ENCODE results near the gene BNIP1. TPM values are rescaled to one million over a fixed set of nuclear protein-coding genes. Genes with fewer than 3 reads are reported as not detected.

Gene BNIP1
- total RNA-seq, 1 donor from 2014 or later = 8.4 TPM

- H3K36me3 ChIP-seq = peaks cover 94% of the 10 kb centered on the region
- H3K9me3 ChIP-seq = no peaks in the 10 kb centered on the region
- no peak for ATAC-seq
- no peak for TF ChIP-seq CTCF (IDR thresholded peaks at IDR 0.05)
- no peak overlapping the region for H3K27ac ChIP-seq
- H3K27me3 ChIP-seq (ENCODE audit: low read depth) = no peaks in the 10 kb centered on the region
- H3K4me3 ChIP-seq = no peak overlapping the region
- no peak for DNase-seq
- intact Hi-C loops (cut with DNase I) = no loop called here
- no peaks in the 10 kb centered on the region for H3K4me1 ChIP-seq
These were observed 11.6 kb downstream of the BNIP1 start for GRCh38 chr5:173155912-173156311.

- no peaks in the 10 kb centered on the region for H3K9me3 ChIP-seq
- ATAC-seq (no peak), DNase-seq (no peak)
- no peak for TF ChIP-seq CTCF (IDR thresholded peaks at IDR 0.05)
- H3K27ac ChIP-seq = no peak overlapping the region
- H3K4me1 ChIP-seq = no peaks in the 10 kb centered on the region
- H3K4me3 ChIP-seq = no peak overlapping the region
- H3K36me3 ChIP-seq = peaks cover 97% of the 10 kb centered on the region
- intact Hi-C loops (cut with DNase I) = no loop called here
- no peaks in the 10 kb centered on the region for H3K27me3 ChIP-seq (ENCODE audit: low read depth)
These were observed 14.0 kb downstream of the BNIP1 start for GRCh38 chr5:173158366-173158765.

- Histone ChIP-seq H3K9me3 (no peaks in the 10 kb centered on the region), H3K4me1 (no peaks in the 10 kb centered on the region), H3K36me3 (peaks cover 97% of the 10 kb centered on the region), H3K4me3 (no peak overlapping the region), H3K27ac (no peak overlapping the region), H3K27me3 (ENCODE audit: low read depth) (no peaks in the 10 kb centered on the region)
- intact Hi-C loops (cut with DNase I) = no loop called here
- no peak for TF ChIP-seq CTCF (IDR thresholded peaks at IDR 0.05)
- DNase-seq (no peak), ATAC-seq (no peak)
These were observed 14.9 kb downstream of the BNIP1 start for GRCh38 chr5:173159256-173159655.

GRCh38 chr5:173161148-173161547 lies 16.8 kb downstream of the BNIP1 start:
- H3K36me3 ChIP-seq = peaks cover 90% of the 10 kb centered on the region
- no peak for TF ChIP-seq CTCF (IDR thresholded peaks at IDR 0.05)
- no peaks in the 10 kb centered on the region for H3K9me3 ChIP-seq
- H3K27me3 ChIP-seq (ENCODE audit: low read depth) = no peaks in the 10 kb centered on the region
- H3K4me3 ChIP-seq = no peak overlapping the region
- intact Hi-C loops (cut with DNase I) = no loop called here
- no peaks in the 10 kb centered on the region for H3K4me1 ChIP-seq
- ATAC-seq (no peak), DNase-seq (no peak)
- H3K27ac ChIP-seq = no peak overlapping the region

DNA sequence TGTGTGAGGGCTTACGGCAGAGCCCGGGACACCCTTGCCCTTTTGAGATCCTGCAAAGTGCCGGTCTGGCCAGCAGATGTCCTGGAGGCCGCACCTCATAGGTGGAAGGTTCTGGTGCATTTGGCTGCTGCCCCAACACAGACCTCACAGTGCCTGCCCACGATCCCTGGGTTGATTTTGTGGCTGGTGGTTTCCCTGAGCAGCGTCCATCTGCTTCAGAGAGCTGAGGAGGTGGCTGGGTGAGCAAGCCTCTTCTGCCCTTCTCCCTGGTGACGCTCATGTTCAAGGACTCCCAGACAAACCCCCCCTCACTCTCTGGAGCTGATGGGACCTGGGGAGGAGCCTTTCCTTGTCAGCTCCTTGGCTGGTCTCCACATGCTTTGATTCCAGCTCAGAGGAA lies 18.9 kb downstream of the BNIP1 start:
- no peaks in the 10 kb centered on the region for H3K27me3 ChIP-seq (ENCODE audit: low read depth)
- no peak overlapping the region for H3K27ac ChIP-seq
- no peaks in the 10 kb centered on the region for H3K4me1 ChIP-seq
- intact Hi-C loops (cut with DNase I) = no loop called here
- no peak for DNase-seq
- H3K4me3 ChIP-seq = no peak overlapping the region
- no peak for TF ChIP-seq CTCF (IDR thresholded peaks at IDR 0.05)
- ATAC-seq = no peak
- peaks cover 71% of the 10 kb centered on the region for H3K36me3 ChIP-seq
- no peaks in the 10 kb centered on the region for H3K9me3 ChIP-seq
